DND-41 (cell line): ENCODE data around the gene ZNF888.
"Not testable (repeated sequence)": the region's sequence is repeated elsewhere in the genome, so short reads cannot be mapped to it uniquely, and the experiment has no call there.

ENCODE experiments used
- EZH2 ChIP-seq: IDR thresholded peaks from 3 replicates; pipeline ENCODE4 v1.6.1; 2012; ENCODE audit warnings: borderline replicate concordance, low read depth, mild to moderate bottlenecking, moderate library complexity, low read length, inconsistent platforms; ENCODE audit not compliant: severe bottlenecking
- TF ChIP-seq, protein P1 (sequence below): IDR thresholded peaks from 2 replicates; pipeline ENCODE4 v1.5.1; 2012; ENCODE audit warnings: borderline replicate concordance, low read length, moderate library complexity, mild to moderate bottlenecking; ENCODE audit not compliant: poor library complexity, severe bottlenecking; ENCODE audit errors: extremely low read depth

DNA sequence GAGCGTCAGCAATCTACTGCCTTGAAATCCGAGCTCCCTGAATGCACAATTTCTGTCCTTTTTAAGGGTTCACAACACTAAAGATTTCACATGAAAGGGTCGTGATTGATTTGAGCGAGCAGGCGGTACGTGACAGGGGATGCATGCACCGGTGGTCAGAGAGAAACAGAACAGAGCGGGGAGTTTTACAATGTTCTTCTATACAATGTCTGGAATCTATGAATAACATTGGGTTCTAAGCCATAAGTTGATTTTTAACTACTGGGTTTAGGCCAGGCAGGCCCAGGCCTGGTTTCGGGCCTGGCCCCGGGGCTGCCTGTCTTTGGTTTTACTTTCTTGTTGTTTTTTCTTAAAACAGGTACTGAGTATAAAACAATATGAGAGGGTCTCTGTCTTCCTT, 24.6 kb downstream of the ZNF888 start:
- TF ChIP-seq, protein P1, sequence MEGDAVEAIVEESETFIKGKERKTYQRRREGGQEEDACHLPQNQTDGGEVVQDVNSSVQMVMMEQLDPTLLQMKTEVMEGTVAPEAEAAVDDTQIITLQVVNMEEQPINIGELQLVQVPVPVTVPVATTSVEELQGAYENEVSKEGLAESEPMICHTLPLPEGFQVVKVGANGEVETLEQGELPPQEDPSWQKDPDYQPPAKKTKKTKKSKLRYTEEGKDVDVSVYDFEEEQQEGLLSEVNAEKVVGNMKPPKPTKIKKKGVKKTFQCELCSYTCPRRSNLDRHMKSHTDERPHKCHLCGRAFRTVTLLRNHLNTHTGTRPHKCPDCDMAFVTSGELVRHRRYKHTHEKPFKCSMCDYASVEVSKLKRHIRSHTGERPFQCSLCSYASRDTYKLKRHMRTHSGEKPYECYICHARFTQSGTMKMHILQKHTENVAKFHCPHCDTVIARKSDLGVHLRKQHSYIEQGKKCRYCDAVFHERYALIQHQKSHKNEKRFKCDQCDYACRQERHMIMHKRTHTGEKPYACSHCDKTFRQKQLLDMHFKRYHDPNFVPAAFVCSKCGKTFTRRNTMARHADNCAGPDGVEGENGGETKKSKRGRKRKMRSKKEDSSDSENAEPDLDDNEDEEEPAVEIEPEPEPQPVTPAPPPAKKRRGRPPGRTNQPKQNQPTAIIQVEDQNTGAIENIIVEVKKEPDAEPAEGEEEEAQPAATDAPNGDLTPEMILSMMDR: not testable (repeated sequence)
- not testable (repeated sequence) for TF ChIP-seq EZH2
